ENCODE results near the gene ZNF337. TPM values are rescaled to one million over a fixed set of nuclear protein-coding genes. Genes with fewer than 3 reads are reported as not detected.

ZNF337 gene
- total and polyA plus RNA-seq, 2 of the 13 experiments (the other 11 are each of a cell fraction or from before 2014, with no cell fraction given): 17.0 to 19.6 TPM

DNA sequence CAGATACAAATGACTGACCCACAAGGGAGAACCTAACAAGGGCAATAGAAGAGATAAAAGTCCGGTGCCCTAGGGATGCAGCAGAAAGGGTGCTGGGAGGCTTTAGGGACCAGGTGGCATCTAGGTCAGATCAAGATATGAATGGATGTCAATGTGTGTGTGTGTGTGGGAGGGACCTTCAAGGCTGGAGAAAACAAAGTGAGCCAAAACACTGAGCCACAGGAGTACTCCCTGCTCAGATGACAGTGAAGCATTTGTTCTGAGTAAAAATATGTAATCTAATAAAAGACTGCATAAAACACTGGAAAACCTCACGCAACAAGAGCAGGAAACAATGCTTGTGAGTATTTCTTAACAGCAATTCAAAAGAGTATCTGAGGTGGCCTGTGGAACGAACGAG lies 28.2 kb downstream of the ZNF337 start (continued):
- TF ChIP-seq HOXA3 (CRISPR knock-in tag; IDR thresholded peaks at IDR 0.05): no peak
- TF ChIP-seq CCDC6 (CRISPR knock-in tag; IDR thresholded peaks at IDR 0.05): no peak
- TF ChIP-seq HNRNPUL1 (IDR thresholded peaks at IDR 0.05; ENCODE audit: low read depth, low read length): no peak

DNA sequence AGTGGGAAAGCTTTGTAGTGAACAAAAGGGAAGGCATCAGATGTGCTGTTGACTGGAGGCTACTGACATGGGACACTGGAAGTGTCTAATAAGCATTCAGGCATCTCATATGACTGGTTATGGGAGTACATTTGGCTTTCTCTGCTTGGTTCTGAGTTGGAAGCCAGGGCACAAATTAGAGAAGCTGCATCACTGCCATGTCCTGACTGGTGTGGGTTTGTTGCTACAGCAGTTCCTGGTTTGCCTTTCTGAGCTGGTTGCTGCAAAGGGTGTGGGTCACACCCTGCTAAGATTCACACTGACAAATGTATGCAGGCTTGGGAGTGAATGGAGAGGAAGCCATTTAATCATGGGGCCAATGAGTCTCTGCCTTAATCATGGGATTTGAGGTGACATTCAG lies 36.7 kb downstream of the ZNF337 start:
- Histone ChIP-seq H3K36me3 (replicated peaks in 1 of 2; ENCODE audit: control insufficient read depth in 1 of 2, insufficient read depth in 2 of 2, low read length in 2 of 2) (no peaks in the 10 kb centered on the region), H3K9ac (ENCODE audit: insufficient read depth, low read depth, low read length) (no peak overlapping the region), H3K79me2 (ENCODE audit: insufficient read depth, low read length) (no peaks in the 10 kb centered on the region), H3K27me3 (ENCODE audit: control insufficient read depth in 1 of 2, insufficient read depth in 2 of 2, low read length in 2 of 2) (no peaks in the 10 kb centered on the region), H3K9me3 (ENCODE audit: low read length) (no peaks in the 10 kb centered on the region), H4K20me1 (ENCODE audit: insufficient read depth, low read length) (no peaks in the 10 kb centered on the region), H3K4me2 (ENCODE audit: low read depth, low read length) (no peak overlapping the region), H2AFZ (ENCODE audit: low read length) (no peak overlapping the region), H3K4me1 (ENCODE audit: insufficient read depth, low read length) (no peaks in the 10 kb centered on the region), H3K27ac (ENCODE audit: extremely low read length, insufficient read depth, low read length) (no peak overlapping the region), H3K4me3 (replicated peaks in 1 of 3; ENCODE audit: insufficient read depth in 1 of 3, low read depth in 2 of 3, low read length in 3 of 3) (no peak overlapping the region)
- in situ Hi-C loops (cut with HindIII; ENCODE audit: extremely low pct_ligation_motif_present, low pct_unique_long_range_greater_than_20kb): loop anchor here (10.0 to 25.0 kb wide), 3 partner anchors 65 to 348 kb away; partner anchors contain the start of gene NINL
- ChIA-PET POLR2A (no interaction called here), CTCF (ENCODE audit: low intra/inter-chr PET ratio, low total read pairs) (no interaction called here)
- ATAC-seq (no peak), DNase-seq (ENCODE audit: low spot score) (no peak), FAIRE-seq (no peak)
- intact Hi-C loops (cut with micrococcal nuclease; ENCODE audit: unreplicated experiment): no loop called here
- no TSS peak for BruUV-seq (replicated peaks)
- no peak for TF ChIP-seq PHF8 (CRISPR knock-in tag; IDR thresholded peaks at IDR 0.05)
- TF ChIP-seq BORCS8-MEF2B (CRISPR knock-in tag; IDR thresholded peaks at IDR 0.05): no peak
- TF ChIP-seq, protein P1, sequence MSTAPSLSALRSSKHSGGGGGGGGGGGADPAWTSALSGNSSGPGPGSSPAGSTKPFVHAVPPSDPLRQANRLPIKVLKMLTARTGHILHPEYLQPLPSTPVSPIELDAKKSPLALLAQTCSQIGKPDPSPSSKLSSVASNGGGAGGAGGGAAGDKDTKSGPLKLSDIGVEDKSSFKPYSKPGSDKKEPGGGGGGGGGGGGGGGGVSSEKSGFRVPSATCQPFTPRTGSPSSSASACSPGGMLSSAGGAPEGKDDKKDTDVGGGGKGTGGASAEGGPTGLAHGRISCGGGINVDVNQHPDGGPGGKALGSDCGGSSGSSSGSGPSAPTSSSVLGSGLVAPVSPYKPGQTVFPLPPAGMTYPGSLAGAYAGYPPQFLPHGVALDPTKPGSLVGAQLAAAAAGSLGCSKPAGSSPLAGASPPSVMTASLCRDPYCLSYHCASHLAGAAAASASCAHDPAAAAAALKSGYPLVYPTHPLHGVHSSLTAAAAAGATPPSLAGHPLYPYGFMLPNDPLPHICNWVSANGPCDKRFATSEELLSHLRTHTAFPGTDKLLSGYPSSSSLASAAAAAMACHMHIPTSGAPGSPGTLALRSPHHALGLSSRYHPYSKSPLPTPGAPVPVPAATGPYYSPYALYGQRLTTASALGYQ (CRISPR knock-in tag; IDR thresholded peaks at IDR 0.05): no peak
- TF ChIP-seq, protein P2, sequence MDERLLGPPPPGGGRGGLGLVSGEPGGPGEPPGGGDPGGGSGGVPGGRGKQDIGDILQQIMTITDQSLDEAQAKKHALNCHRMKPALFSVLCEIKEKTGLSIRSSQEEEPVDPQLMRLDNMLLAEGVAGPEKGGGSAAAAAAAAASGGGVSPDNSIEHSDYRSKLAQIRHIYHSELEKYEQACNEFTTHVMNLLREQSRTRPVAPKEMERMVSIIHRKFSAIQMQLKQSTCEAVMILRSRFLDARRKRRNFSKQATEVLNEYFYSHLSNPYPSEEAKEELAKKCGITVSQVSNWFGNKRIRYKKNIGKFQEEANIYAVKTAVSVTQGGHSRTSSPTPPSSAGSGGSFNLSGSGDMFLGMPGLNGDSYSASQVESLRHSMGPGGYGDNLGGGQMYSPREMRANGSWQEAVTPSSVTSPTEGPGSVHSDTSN (CRISPR knock-in tag; IDR thresholded peaks at IDR 0.05): no peak
- no peak for TF ChIP-seq SUZ12 (IDR thresholded peaks at IDR 0.05; ENCODE audit: low read depth, low read length)
- TF ChIP-seq ELF1 (CRISPR knock-in tag; IDR thresholded peaks at IDR 0.05): no peak
- TF ChIP-seq CHD4 (IDR thresholded peaks at IDR 0.05; ENCODE audit: borderline replicate concordance, low read length): no peak
- no peak for TF ChIP-seq ZNF44 (CRISPR knock-in tag; IDR thresholded peaks at IDR 0.05)
- no peak for TF ChIP-seq KDM2A (CRISPR knock-in tag; IDR thresholded peaks at IDR 0.05; ENCODE audit: borderline replicate concordance, low read depth)
